Suprapubic skin (tissue), 3 donors: ENCODE data around the gene ALMS1.
"Not testable (repeated sequence)": the region's sequence is repeated elsewhere in the genome, so short reads cannot be mapped to it uniquely, and the experiment has no call there.

Experiments
- POLR2AphosphoS5 ChIP-seq, 3 donors: sonication (generic); formaldehyde crosslinking; IDR thresholded peaks; one replicate each; pipeline ENCODE4 v1.6.1; 2017; ENCODE audit warnings: antibody characterized with exemption in 3 of 3
- TF ChIP-seq, protein P1 (sequence below), 2 donors: fragments of 200-600 bp in 1 of 2; fragments of 450-650 bp in 1 of 2; sonication (generic) in 1 of 2; IDR thresholded peaks; one replicate each; pipeline ENCODE4 v1.5.1; 2016 to 2019; ENCODE audit warnings: antibody characterized with exemption in 2 of 2, mild to moderate bottlenecking in 1 of 2, moderate library complexity in 1 of 2

- TF ChIP-seq, protein P1, sequence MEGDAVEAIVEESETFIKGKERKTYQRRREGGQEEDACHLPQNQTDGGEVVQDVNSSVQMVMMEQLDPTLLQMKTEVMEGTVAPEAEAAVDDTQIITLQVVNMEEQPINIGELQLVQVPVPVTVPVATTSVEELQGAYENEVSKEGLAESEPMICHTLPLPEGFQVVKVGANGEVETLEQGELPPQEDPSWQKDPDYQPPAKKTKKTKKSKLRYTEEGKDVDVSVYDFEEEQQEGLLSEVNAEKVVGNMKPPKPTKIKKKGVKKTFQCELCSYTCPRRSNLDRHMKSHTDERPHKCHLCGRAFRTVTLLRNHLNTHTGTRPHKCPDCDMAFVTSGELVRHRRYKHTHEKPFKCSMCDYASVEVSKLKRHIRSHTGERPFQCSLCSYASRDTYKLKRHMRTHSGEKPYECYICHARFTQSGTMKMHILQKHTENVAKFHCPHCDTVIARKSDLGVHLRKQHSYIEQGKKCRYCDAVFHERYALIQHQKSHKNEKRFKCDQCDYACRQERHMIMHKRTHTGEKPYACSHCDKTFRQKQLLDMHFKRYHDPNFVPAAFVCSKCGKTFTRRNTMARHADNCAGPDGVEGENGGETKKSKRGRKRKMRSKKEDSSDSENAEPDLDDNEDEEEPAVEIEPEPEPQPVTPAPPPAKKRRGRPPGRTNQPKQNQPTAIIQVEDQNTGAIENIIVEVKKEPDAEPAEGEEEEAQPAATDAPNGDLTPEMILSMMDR (IDR thresholded peaks at IDR 0.05): not testable (repeated sequence)
- not testable (repeated sequence) for TF ChIP-seq POLR2AphosphoS5 (IDR thresholded peaks at IDR 0.05)
These were observed 40.9 kb upstream of the ALMS1 start for GRCh38 chr2:73344747-73345146.
